ENCODE measurements around the gene DNMT3A. TPM values are rescaled to one million over a fixed set of nuclear protein-coding genes. Genes with fewer than 3 reads are reported as not detected.
"Not testable (repeated sequence)": the region's sequence is repeated elsewhere in the genome, so short reads cannot be mapped to it uniquely, and the experiment has no call there.

Gene DNMT3A
- total RNA-seq, 1 donor from 2014 or later, result 101 TPM

GRCh38 chr2:25215232-25215631 lies 126.5 kb downstream of the DNMT3A start:
- intact Hi-C loops (cut with micrococcal nuclease), result no loop called here
- Mint-ChIP-seq H3K4me3 (peak overlapping the region; percentile 56), H3K36me3 (ENCODE audit: low read depth) (no peaks in the 10 kb centered on the region), H3K9me3 (no peaks in the 10 kb centered on the region), H3K4me1 (ENCODE audit: low read depth) (peaks cover 8% of the 10 kb centered on the region), H3K27ac (peak overlapping the region; percentile 45), H3K27me3 (ENCODE audit: insufficient read depth) (peaks cover 3% of the 10 kb centered on the region)
- DNase-seq (ENCODE audit: low spot score), result no peak

- DNase-seq (ENCODE audit: low spot score), result no peak
These were observed 128.5 kb downstream of the DNMT3A start for GRCh38 chr2:25213229-25213628.

DNA sequence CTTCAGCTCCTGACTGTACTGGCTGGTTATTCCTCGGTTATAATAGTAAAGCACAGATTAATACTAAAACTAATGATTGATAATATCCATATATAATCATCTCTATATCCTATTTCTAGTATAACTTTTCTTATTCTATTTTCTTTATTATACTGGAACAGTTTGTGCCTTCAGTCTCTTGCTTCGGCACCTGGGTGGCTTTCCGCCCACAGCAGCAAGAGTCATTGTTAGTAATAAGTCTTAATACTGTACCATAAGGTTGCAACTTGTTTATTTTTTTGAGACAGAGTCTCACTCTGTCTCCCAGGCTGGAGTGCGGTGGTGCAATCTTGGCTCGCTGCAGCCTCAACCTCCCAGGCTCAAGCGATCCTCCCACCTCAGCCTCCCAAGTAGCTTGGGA lies 130.8 kb downstream of the DNMT3A start:
- H3K27me3 Mint-ChIP-seq (ENCODE audit: insufficient read depth); H3K36me3 Mint-ChIP-seq (ENCODE audit: low read depth); H3K27ac Mint-ChIP-seq; intact Hi-C loops (cut with micrococcal nuclease); DNase-seq (ENCODE audit: low spot score); H3K9me3 Mint-ChIP-seq; H3K4me3 Mint-ChIP-seq: not testable (repeated sequence)
- peaks cover 14% of the 10 kb centered on the region for H3K4me1 Mint-ChIP-seq (ENCODE audit: low read depth)

More at GRCh38 chr2:25213229-25213628, 128.5 kb downstream of the DNMT3A start:
- intact Hi-C loops (cut with micrococcal nuclease), result no loop called here
- Mint-ChIP-seq H3K4me1 (ENCODE audit: low read depth) (peaks cover 14% of the 10 kb centered on the region), H3K9me3 (no peaks in the 10 kb centered on the region), H3K36me3 (ENCODE audit: low read depth) (no peaks in the 10 kb centered on the region), H3K4me3 (no peak overlapping the region), H3K27me3 (ENCODE audit: insufficient read depth) (peaks cover 3% of the 10 kb centered on the region), H3K27ac (no peak overlapping the region)

- no peak overlapping the region for H3K27ac Mint-ChIP-seq
- no peaks in the 10 kb centered on the region for H3K36me3 Mint-ChIP-seq (ENCODE audit: low read depth)
- no peak overlapping the region for H3K4me3 Mint-ChIP-seq
- no peaks in the 10 kb centered on the region for H3K9me3 Mint-ChIP-seq
- H3K4me1 Mint-ChIP-seq (ENCODE audit: low read depth), result peaks cover 11% of the 10 kb centered on the region
- H3K27me3 Mint-ChIP-seq (ENCODE audit: insufficient read depth), result peaks cover 3% of the 10 kb centered on the region
- no peak for DNase-seq (ENCODE audit: low spot score)
- intact Hi-C loops (cut with micrococcal nuclease), result no loop called here
These were observed 134.6 kb downstream of the DNMT3A start for GRCh38 chr2:25207078-25207545.

GRCh38 chr2:25204190-25204838 lies 137.4 kb downstream of the DNMT3A start:
- H3K4me3 Mint-ChIP-seq, result no peak overlapping the region
- no peaks in the 10 kb centered on the region for H3K9me3 Mint-ChIP-seq
- DNase-seq (ENCODE audit: low spot score), result no peak
- H3K36me3 Mint-ChIP-seq (ENCODE audit: low read depth), result no peaks in the 10 kb centered on the region
- H3K27ac Mint-ChIP-seq, result no peak overlapping the region
- H3K4me1 Mint-ChIP-seq (ENCODE audit: low read depth), result peaks cover 13% of the 10 kb centered on the region
- no peaks in the 10 kb centered on the region for H3K27me3 Mint-ChIP-seq (ENCODE audit: insufficient read depth)
- intact Hi-C loops (cut with micrococcal nuclease), result no loop called here

DNA sequence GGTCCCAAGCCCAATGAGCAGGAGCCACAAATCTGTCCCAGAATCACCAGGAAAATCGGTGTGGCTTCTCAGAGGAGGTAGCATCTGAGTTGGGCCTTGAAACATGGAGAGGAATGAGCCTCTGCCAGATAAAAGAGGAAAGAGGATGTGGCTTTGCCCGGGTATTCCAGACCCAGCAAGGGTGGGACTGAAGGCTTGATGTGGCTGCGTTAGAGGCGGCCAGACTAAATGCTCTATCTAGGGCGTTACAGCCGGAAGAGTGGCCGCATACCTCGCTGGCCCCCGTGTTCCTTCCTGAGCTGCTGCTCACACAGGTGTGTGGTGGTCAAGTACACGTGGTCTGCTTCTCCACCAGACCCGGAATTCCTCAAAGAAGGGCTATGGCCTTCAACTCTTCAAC lies 139.4 kb downstream of the DNMT3A start:
- Mint-ChIP-seq H3K27me3 (ENCODE audit: insufficient read depth) (peaks cover 10% of the 10 kb centered on the region), H3K36me3 (ENCODE audit: low read depth) (no peaks in the 10 kb centered on the region), H3K4me3 (no peak overlapping the region), H3K4me1 (ENCODE audit: low read depth) (peaks cover 8% of the 10 kb centered on the region), H3K9me3 (no peaks in the 10 kb centered on the region), H3K27ac (no peak overlapping the region)
- DNase-seq (ENCODE audit: low spot score), result no peak
- intact Hi-C loops (cut with micrococcal nuclease), result no loop called here

- H3K9me3 Mint-ChIP-seq, result no peaks in the 10 kb centered on the region
- no peak for DNase-seq (ENCODE audit: low spot score)
- H3K4me1 Mint-ChIP-seq (ENCODE audit: low read depth), result peaks cover 8% of the 10 kb centered on the region
- no peak overlapping the region for H3K27ac Mint-ChIP-seq
- H3K27me3 Mint-ChIP-seq (ENCODE audit: insufficient read depth), result peaks cover 12% of the 10 kb centered on the region
- H3K36me3 Mint-ChIP-seq (ENCODE audit: low read depth), result no peaks in the 10 kb centered on the region
- no peak overlapping the region for H3K4me3 Mint-ChIP-seq
- intact Hi-C loops (cut with micrococcal nuclease), result no loop called here
These were observed 139.9 kb downstream of the DNMT3A start for GRCh38 chr2:25201794-25202193.

GRCh38 chr2:25201265-25201664 lies 140.5 kb downstream of the DNMT3A start:
- Mint-ChIP-seq H3K9me3 (no peaks in the 10 kb centered on the region), H3K4me1 (ENCODE audit: low read depth) (peaks cover 8% of the 10 kb centered on the region), H3K27ac (no peak overlapping the region), H3K27me3 (ENCODE audit: insufficient read depth) (peaks cover 12% of the 10 kb centered on the region), H3K36me3 (ENCODE audit: low read depth) (no peaks in the 10 kb centered on the region), H3K4me3 (no peak overlapping the region)
- no peak for DNase-seq (ENCODE audit: low spot score)
- intact Hi-C loops (cut with micrococcal nuclease), result no loop called here

- H3K4me3 Mint-ChIP-seq, result no peak overlapping the region
- H3K27ac Mint-ChIP-seq, result no peak overlapping the region
- H3K9me3 Mint-ChIP-seq, result no peaks in the 10 kb centered on the region
- no peaks in the 10 kb centered on the region for H3K36me3 Mint-ChIP-seq (ENCODE audit: low read depth)
- H3K4me1 Mint-ChIP-seq (ENCODE audit: low read depth), result peaks cover 8% of the 10 kb centered on the region
- H3K27me3 Mint-ChIP-seq (ENCODE audit: insufficient read depth), result peaks cover 12% of the 10 kb centered on the region
- no peak for DNase-seq (ENCODE audit: low spot score)
- intact Hi-C loops (cut with micrococcal nuclease), result no loop called here
These were observed 143.1 kb downstream of the DNMT3A start for GRCh38 chr2:25198576-25198975.

GRCh38 chr2:25198209-25198525 lies 143.6 kb downstream of the DNMT3A start:
- DNase-seq (ENCODE audit: low spot score), result no peak
- no peak overlapping the region for H3K4me3 Mint-ChIP-seq
- no peak overlapping the region for H3K27ac Mint-ChIP-seq
- H3K27me3 Mint-ChIP-seq (ENCODE audit: insufficient read depth), result peaks cover 12% of the 10 kb centered on the region
- intact Hi-C loops (cut with micrococcal nuclease), result no loop called here
- H3K9me3 Mint-ChIP-seq, result no peaks in the 10 kb centered on the region
- H3K4me1 Mint-ChIP-seq (ENCODE audit: low read depth), result peaks cover 8% of the 10 kb centered on the region
- no peaks in the 10 kb centered on the region for H3K36me3 Mint-ChIP-seq (ENCODE audit: low read depth)

- H3K27me3 Mint-ChIP-seq (ENCODE audit: insufficient read depth), result peaks cover 12% of the 10 kb centered on the region
- H3K36me3 Mint-ChIP-seq (ENCODE audit: low read depth), result no peaks in the 10 kb centered on the region
These were observed 144.2 kb downstream of the DNMT3A start for GRCh38 chr2:25197336-25198208.

GRCh38 chr2:25194576-25195122 lies 147.1 kb downstream of the DNMT3A start:
- no peaks in the 10 kb centered on the region for H3K4me1 Mint-ChIP-seq (ENCODE audit: low read depth)
- H3K36me3 Mint-ChIP-seq (ENCODE audit: low read depth), result no peaks in the 10 kb centered on the region
- no peak overlapping the region for H3K4me3 Mint-ChIP-seq
- no peaks in the 10 kb centered on the region for H3K9me3 Mint-ChIP-seq
- no peak for DNase-seq (ENCODE audit: low spot score)
- H3K27me3 Mint-ChIP-seq (ENCODE audit: insufficient read depth), result peaks cover 12% of the 10 kb centered on the region
- no peak overlapping the region for H3K27ac Mint-ChIP-seq
- intact Hi-C loops (cut with micrococcal nuclease), result no loop called here

More at GRCh38 chr2:25197336-25198208, 144.2 kb downstream of the DNMT3A start:
- peaks cover 7% of the 10 kb centered on the region for H3K4me1 Mint-ChIP-seq (ENCODE audit: low read depth)
- no peak overlapping the region for H3K27ac Mint-ChIP-seq
- intact Hi-C loops (cut with micrococcal nuclease), result no loop called here
- H3K9me3 Mint-ChIP-seq, result no peaks in the 10 kb centered on the region
- H3K4me3 Mint-ChIP-seq, result no peak overlapping the region
- DNase-seq (ENCODE audit: low spot score), result no peak

GRCh38 chr2:25190536-25190935 lies 151.2 kb downstream of the DNMT3A start:
- no peaks in the 10 kb centered on the region for H3K4me1 Mint-ChIP-seq (ENCODE audit: low read depth)
- peaks cover 9% of the 10 kb centered on the region for H3K27me3 Mint-ChIP-seq (ENCODE audit: insufficient read depth)
- no peak for DNase-seq (ENCODE audit: low spot score)
- intact Hi-C loops (cut with micrococcal nuclease), result no loop called here
- no peaks in the 10 kb centered on the region for H3K36me3 Mint-ChIP-seq (ENCODE audit: low read depth)
- H3K9me3 Mint-ChIP-seq, result no peaks in the 10 kb centered on the region
- H3K4me3 Mint-ChIP-seq, result no peak overlapping the region
- no peak overlapping the region for H3K27ac Mint-ChIP-seq
